ENCODE measurements around the gene DNASE1L3. TPM values are rescaled to one million over a fixed set of nuclear protein-coding genes. Genes with fewer than 3 reads are reported as not detected.

The DNASE1L3 gene
- total and polyA plus RNA-seq, 2 of the 13 experiments (the other 11 are each of a cell fraction or from before 2014, with no cell fraction given) = 0.86 to 1.7 TPM

DNA sequence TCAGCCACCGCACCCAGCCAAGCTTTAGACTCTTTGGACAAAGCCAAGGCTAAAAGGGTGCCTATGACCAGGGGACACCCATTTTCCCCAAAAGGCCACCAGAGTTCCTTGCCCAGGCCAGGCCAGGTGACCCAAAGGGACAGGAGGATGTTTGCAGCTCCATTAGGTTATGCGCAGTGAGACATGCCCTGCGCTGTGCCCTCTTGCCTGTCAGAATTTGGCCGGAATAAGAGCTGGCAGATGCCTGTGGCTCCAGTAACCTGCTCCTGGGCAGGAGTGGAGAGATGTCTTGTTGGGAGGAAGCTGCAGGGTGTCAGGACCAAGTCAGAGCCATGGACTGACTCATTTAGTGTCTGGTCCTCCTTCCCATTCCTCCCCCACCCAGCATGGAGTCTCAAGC, 20.5 kb downstream of the DNASE1L3 start (continued):
- TF ChIP-seq PLSCR1 (CRISPR knock-in tag; IDR thresholded peaks at IDR 0.05; ENCODE audit: borderline replicate concordance) = no peak
- TF ChIP-seq NR2F1 (CRISPR knock-in tag; IDR thresholded peaks at IDR 0.05) = no peak
- TF ChIP-seq RARG (CRISPR knock-in tag; IDR thresholded peaks at IDR 0.05; ENCODE audit: low read depth) = no peak
- TF ChIP-seq, protein P1, sequence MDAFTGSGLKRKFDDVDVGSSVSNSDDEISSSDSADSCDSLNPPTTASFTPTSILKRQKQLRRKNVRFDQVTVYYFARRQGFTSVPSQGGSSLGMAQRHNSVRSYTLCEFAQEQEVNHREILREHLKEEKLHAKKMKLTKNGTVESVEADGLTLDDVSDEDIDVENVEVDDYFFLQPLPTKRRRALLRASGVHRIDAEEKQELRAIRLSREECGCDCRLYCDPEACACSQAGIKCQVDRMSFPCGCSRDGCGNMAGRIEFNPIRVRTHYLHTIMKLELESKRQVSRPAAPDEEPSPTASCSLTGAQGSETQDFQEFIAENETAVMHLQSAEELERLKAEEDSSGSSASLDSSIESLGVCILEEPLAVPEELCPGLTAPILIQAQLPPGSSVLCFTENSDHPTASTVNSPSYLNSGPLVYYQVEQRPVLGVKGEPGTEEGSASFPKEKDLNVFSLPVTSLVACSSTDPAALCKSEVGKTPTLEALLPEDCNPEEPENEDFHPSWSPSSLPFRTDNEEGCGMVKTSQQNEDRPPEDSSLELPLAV (CRISPR knock-in tag; conservative IDR thresholded peaks at IDR 0.05; ENCODE audit: low read depth) = no peak
- no peak for TF ChIP-seq KDM3A (CRISPR knock-in tag; IDR thresholded peaks at IDR 0.05; ENCODE audit: low read depth)
- no peak for TF ChIP-seq GZF1 (CRISPR knock-in tag; IDR thresholded peaks at IDR 0.05)
- no peak for TF ChIP-seq ZNF563 (CRISPR knock-in tag; IDR thresholded peaks at IDR 0.05)
- TF ChIP-seq ZNF652 (CRISPR knock-in tag; IDR thresholded peaks at IDR 0.05; ENCODE audit: borderline replicate concordance, low read depth) = no peak

DNA sequence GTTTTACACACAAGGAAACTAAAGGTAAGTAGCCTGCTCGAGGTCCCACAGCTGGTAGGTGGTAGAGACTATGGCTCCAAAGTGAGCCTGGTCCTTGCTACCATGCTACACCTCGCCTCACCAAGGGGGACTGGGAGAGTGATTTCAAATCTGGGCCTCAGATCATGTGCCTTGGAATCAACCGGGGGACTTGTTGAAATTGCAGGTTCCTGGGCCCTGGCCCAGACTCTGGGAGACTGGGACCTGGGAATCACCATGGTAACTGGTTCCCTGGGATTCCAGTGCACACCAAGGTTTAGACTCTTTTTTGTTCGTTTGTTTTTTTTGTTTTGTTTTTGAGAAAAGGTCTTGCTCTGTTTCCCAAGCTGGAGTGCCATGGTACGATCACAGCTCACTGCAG, 21.1 kb downstream of the DNASE1L3 start:
- 71% methylated on average over 5 of the region's 5 CpGs for WGBS (ENCODE audit: low lambda C conversion rate)
- POLR2A ChIA-PET = interaction anchor here (1.0 to 3.9 kb wide), 5 partner anchors 11 to 117 kb away, joined by 3 to 28 read pairs (median 6); partner anchors contain the start of genes HTD2 and RPP14
- intact Hi-C loops (cut with micrococcal nuclease; ENCODE audit: unreplicated experiment) (loop anchor here (5.0 kb wide), 1 partner anchor 228 kb away; no protein-coding TSS in a partner anchor), in situ Hi-C loops (cut with HindIII; ENCODE audit: extremely low pct_ligation_motif_present, low pct_unique_long_range_greater_than_20kb) (loop anchor here (5.0 to 10.0 kb wide), 3 partner anchors 48 to 225 kb away; partner anchors contain the start of gene ABHD6)
- no peaks in the 10 kb centered on the region for H3K9me3 ChIP-seq (ENCODE audit: low read length)
- CTCF ChIA-PET (ENCODE audit: low intra/inter-chr PET ratio, low total read pairs) = interaction anchor here (1.3 to 3.8 kb wide), 3 partner anchors 25 to 110 kb away, joined by 3 to 59 read pairs (median 38); no protein-coding TSS in a partner anchor
- no peaks in the 10 kb centered on the region for H3K79me2 ChIP-seq (ENCODE audit: insufficient read depth, low read length)
- no peak overlapping the region for H3K4me3 ChIP-seq (replicated peaks in 1 of 3; ENCODE audit: insufficient read depth in 1 of 3, low read depth in 2 of 3, low read length in 3 of 3)
- ATAC-seq (no peak), FAIRE-seq (no peak), DNase-seq (ENCODE audit: low spot score) (no peak)
- peak overlapping the region; percentile 84 for H3K27ac ChIP-seq (ENCODE audit: extremely low read length, insufficient read depth, low read length)
- H3K4me2 ChIP-seq (ENCODE audit: low read depth, low read length) = no peak overlapping the region
- peaks cover 90% of the 10 kb centered on the region for H3K4me1 ChIP-seq (ENCODE audit: insufficient read depth, low read length)
- H4K20me1 ChIP-seq (ENCODE audit: insufficient read depth, low read length) = no peaks in the 10 kb centered on the region
- no peak overlapping the region for H3K9ac ChIP-seq (ENCODE audit: insufficient read depth, low read depth, low read length)
- no peaks in the 10 kb centered on the region for H3K36me3 ChIP-seq (replicated peaks in 1 of 2; ENCODE audit: control insufficient read depth in 1 of 2, insufficient read depth in 2 of 2, low read length in 2 of 2)
- H2AFZ ChIP-seq (ENCODE audit: low read length) = no peak overlapping the region
- no peaks in the 10 kb centered on the region for H3K27me3 ChIP-seq (ENCODE audit: control insufficient read depth in 1 of 2, insufficient read depth in 2 of 2, low read length in 2 of 2)
- BruUV-seq (replicated peaks) = no TSS peak
- TF ChIP-seq CHD4 (IDR thresholded peaks at IDR 0.05; ENCODE audit: borderline replicate concordance, low read length) (no peak), DNMT3B (CRISPR knock-in tag; conservative IDR thresholded peaks at IDR 0.05) (no peak), PLRG1 (conservative IDR thresholded peaks at IDR 0.05) (no peak), GTF2F1 (IDR thresholded peaks at IDR 0.05; ENCODE audit: low read length) (no peak), RAD21 (CRISPR knock-in tag; IDR thresholded peaks at IDR 0.05) (no peak), ZNF33A (CRISPR knock-in tag; IDR thresholded peaks at IDR 0.05; ENCODE audit: borderline replicate concordance) (no peak), KDM2A (CRISPR knock-in tag; IDR thresholded peaks at IDR 0.05; ENCODE audit: borderline replicate concordance, low read depth) (no peak), ZNF138 (CRISPR knock-in tag; IDR thresholded peaks at IDR 0.05; ENCODE audit: low read depth) (no peak), KDM3A (CRISPR knock-in tag; IDR thresholded peaks at IDR 0.05; ENCODE audit: low read depth) (no peak), ZNF839 (CRISPR knock-in tag; IDR thresholded peaks at IDR 0.05; ENCODE audit: borderline replicate concordance) (no peak), ZNF20 (CRISPR knock-in tag; IDR thresholded peaks at IDR 0.05) (no peak), KMT2B (CRISPR knock-in tag; IDR thresholded peaks at IDR 0.05) (no peak), ATM (IDR thresholded peaks at IDR 0.05; ENCODE audit: borderline replicate concordance) (no peak), HOXD1 (CRISPR knock-in tag; IDR thresholded peaks at IDR 0.05) (no peak), FOXK2 (IDR thresholded peaks at IDR 0.05) (no peak), FOXC1 (CRISPR knock-in tag; IDR thresholded peaks at IDR 0.05; ENCODE audit: borderline replicate concordance) (no peak), ZC3H13 (CRISPR knock-in tag; IDR thresholded peaks at IDR 0.05) (no peak), ETV6 (CRISPR knock-in tag; conservative IDR thresholded peaks at IDR 0.05) (no peak)
